K562 (cell line): ENCODE results near the gene AIMP2. TPM values are rescaled to one million over a fixed set of nuclear protein-coding genes. Genes with fewer than 3 reads are reported as not detected.
A peak's percentile ranks its signal among the peaks of the same experiment; 100 is the strongest.

Experiments
- BCL6 ChIP-seq: fragments of 250-450 bp; sonication (Bioruptor Pico); IDR thresholded peaks from 2 replicates; pipeline ENCODE4 v1.4.0; 2020
- BDP1 ChIP-seq: IDR thresholded peaks from 3 replicates; pipeline ENCODE4 v1.6.1; 2011; ENCODE audit not compliant: insufficient read length, insufficient read depth
- BMI1 ChIP-seq: fragments of 150-350 bp; IDR thresholded peaks from 2 replicates; pipeline ENCODE4 v1.6.1; 2014; ENCODE audit warnings: low read length
- DACH1 ChIP-seq: fragments of 450-650 bp; IDR thresholded peaks from 2 replicates; pipeline ENCODE4 v1.6.1; 2018; ENCODE audit not compliant: partially characterized antibody
- FOXP1 ChIP-seq: sonication (generic); formaldehyde crosslinking; IDR thresholded peaks from 2 replicates; pipeline ENCODE4 v1.8.0; 2022; ENCODE audit warnings: mild to moderate bottlenecking, missing genetic modification reagents
- HCFC1 ChIP-seq: IDR thresholded peaks from 2 replicates; pipeline ENCODE4 v1.6.1; 2012; ENCODE audit warnings: low read depth, low read length, improper control_type of control experiment
- KLF16 ChIP-seq: IDR thresholded peaks from 2 replicates; pipeline ENCODE4 v1.6.1; 2016; ENCODE audit warnings: antibody characterized with exemption
- POLR2AphosphoS2 ChIP-seq: IDR thresholded peaks from 2 replicates; pipeline ENCODE4 v1.6.1; 2012; ENCODE audit warnings: low read length, improper control_type of control experiment
- RBM14 ChIP-seq: fragments of 200-400 bp; formaldehyde crosslinking; IDR thresholded peaks from 2 replicates; pipeline ENCODE4 v1.6.1; 2018; ENCODE audit warnings: low read depth, mild to moderate bottlenecking, low read length, moderate library complexity, borderline replicate concordance; ENCODE audit not compliant: insufficient read depth
- RBM34 ChIP-seq: fragments of 200-400 bp; formaldehyde crosslinking; IDR thresholded peaks from 2 replicates; pipeline ENCODE4 v1.6.1; 2018; ENCODE audit warnings: low read length, borderline replicate concordance; ENCODE audit not compliant: insufficient read depth
- SP2 ChIP-seq: IDR thresholded peaks from 2 replicates; pipeline ENCODE4 v1.6.1; 2011; ENCODE audit warnings: mild to moderate bottlenecking, low read depth, low read length, moderate library complexity; ENCODE audit not compliant: poor library complexity, severe bottlenecking; ENCODE audit errors: extremely low read depth
- ZNF184 ChIP-seq: sonication (generic); formaldehyde crosslinking; IDR thresholded peaks from 2 replicates; pipeline ENCODE4 v1.5.0; 2020; ENCODE audit warnings: missing genetic modification reagents
- ZNF217 ChIP-seq: sonication (generic); formaldehyde crosslinking; IDR thresholded peaks from 2 replicates; pipeline ENCODE4 v1.8.0; 2022; ENCODE audit warnings: mild to moderate bottlenecking, missing genetic modification reagents
- ZNF263 ChIP-seq: sonication (generic); formaldehyde crosslinking; IDR thresholded peaks from 2 replicates; pipeline ENCODE4 v1.8.0; 2022; ENCODE audit warnings: mild to moderate bottlenecking, missing genetic modification reagents, borderline replicate concordance
- ZNF707 ChIP-seq: fragments of 250-450 bp; sonication (Bioruptor Pico); conservative IDR thresholded peaks from 2 replicates; pipeline ENCODE4 v1.8.0; 2022; ENCODE audit warnings: inconsistent platforms, mild to moderate bottlenecking, moderate library complexity
- polyA plus RNA-seq, 8 experiments: library from polyadenylated mRNA; depleted of rRNA in 4 of 8; stranded (reverse) in 5 of 8; unstranded in 3 of 8; fragments of >200 nt; fragmentation: Nextera tagmentation in 2 of 8; fragmentation: Illumina TruSeq in 1 of 8; extraction: Ambion mirVana in 2 of 8; extraction: Trizol in 1 of 8; gene quantifications; 2 replicates each; pipeline versions ENCODE4 v1.2.1 to v1.2.3, GENCODE V29; 2011 to 2014; ENCODE audit warnings: inconsistent platforms in 1 of 8, missing spikeins in 1 of 8
- total RNA-seq, 7 experiments: library from RNA; depleted of rRNA in 6 of 7; stranded (reverse); fragments of >200 nt in 6 of 7; fragmentation: Illumina TruSeq in 2 of 7; extraction: Trizol in 2 of 7; gene quantifications; 2 replicates each; pipeline versions ENCODE4 v1.2.1 to v1.2.3, GENCODE V29; 2011 to 2021; ENCODE audit warnings: low replicate concordance in 1 of 7
- TF ChIP-seq, protein P1 (sequence below): fragments of 450-650 bp; conservative IDR thresholded peaks from 2 replicates; pipeline ENCODE4 v1.6.1; 2016; ENCODE audit warnings: missing genetic modification characterization, low read depth, mild to moderate bottlenecking, missing compliant biosample characterization, moderate library complexity
- TF ChIP-seq, protein P2 (sequence below): fragments of 450-650 bp; IDR thresholded peaks from 2 replicates; pipeline ENCODE4 v1.7.0; 2016; ENCODE audit warnings: borderline replicate concordance
- TF ChIP-seq, protein P3 (sequence below): sonication (generic); formaldehyde crosslinking; IDR thresholded peaks from 2 replicates; pipeline ENCODE4 v1.8.0; 2022; ENCODE audit warnings: missing genetic modification reagents, mild to moderate bottlenecking, moderate library complexity, borderline replicate concordance
- TF ChIP-seq, protein P4 (sequence below): fragments of 450-650 bp; IDR thresholded peaks from 2 replicates; pipeline ENCODE4 v1.6.1; 2016; ENCODE audit warnings: low read depth, mild to moderate bottlenecking, moderate library complexity

AIMP2 gene
- total and polyA plus RNA-seq, 9 of the 15 experiments (the other 6 are each of a cell fraction or from before 2014, with no cell fraction given): 47.5 to 84.9 (median 63.5) TPM

DNA sequence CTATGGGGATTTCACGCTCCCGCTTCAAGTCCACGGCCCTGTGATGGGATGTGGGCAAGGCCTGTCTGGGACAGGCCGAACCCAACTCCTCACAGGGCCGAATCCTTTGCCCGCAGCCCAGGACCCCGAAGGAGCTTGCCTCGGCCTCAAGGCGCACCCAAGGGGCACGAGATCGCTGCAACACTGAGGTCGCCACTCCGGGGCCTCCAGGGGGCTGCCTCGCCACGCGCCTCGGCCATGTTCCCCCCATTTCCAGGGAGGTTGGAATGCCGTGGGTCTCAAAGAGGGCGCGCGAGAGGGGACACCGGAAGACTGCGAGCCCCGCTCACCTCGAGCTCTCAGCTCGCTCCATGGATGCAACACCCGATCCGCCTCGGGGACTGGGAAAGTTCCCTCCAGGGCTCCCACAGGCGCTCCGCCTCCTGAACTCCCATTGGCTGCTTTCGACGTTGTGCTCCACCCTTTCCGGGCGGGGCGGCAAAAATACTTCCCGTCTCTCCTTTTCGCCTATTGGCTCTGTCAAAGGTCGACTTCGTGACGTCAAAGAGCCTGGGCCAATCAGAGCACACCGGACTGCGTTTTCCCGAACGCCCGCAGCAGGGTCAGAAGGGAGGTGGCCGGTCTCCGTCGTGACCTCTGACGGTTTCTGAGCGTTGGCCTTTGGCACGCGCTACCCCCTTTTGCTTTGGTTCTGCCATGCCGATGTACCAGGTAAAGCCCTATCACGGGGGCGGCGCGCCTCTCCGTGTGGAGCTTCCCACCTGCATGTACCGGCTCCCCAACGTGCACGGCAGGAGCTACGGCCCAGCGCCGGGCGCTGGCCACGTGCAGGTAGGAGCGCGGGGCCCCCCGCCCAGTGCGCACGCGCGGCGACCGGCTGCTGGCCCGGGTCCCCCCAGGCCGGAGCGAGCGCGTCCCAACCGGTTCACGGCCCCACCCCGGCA is at the start of gene AIMP2, which contains the start of gene PMS2 (continued):
- TF ChIP-seq, protein P1, sequence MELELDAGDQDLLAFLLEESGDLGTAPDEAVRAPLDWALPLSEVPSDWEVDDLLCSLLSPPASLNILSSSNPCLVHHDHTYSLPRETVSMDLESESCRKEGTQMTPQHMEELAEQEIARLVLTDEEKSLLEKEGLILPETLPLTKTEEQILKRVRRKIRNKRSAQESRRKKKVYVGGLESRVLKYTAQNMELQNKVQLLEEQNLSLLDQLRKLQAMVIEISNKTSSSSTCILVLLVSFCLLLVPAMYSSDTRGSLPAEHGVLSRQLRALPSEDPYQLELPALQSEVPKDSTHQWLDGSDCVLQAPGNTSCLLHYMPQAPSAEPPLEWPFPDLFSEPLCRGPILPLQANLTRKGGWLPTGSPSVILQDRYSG (tag): peak; percentile 84; the same call in 1 of the 2 replicates
- TF ChIP-seq SP2 (peak; percentile 42), RBM14 (0 out of 2 replicates have a peak, but pooled peaks have one; percentile 34), KLF16 (peak; percentile 82), BDP1 (no peak), BMI1 (no peak), ZNF707 (0 out of 2 replicates have a peak, but pooled peaks have one; percentile 19), BCL6 (CRISPR knock-in tag) (peak; percentile 67; the same call in 1 of the 2 replicates), HCFC1 (peak; percentile 16; the same call in 1 of the 2 replicates), POLR2AphosphoS2 (no peak; the same call in 1 of the 2 replicates), RBM34 (no peak), FOXP1 (CRISPR knock-in tag) (peak; percentile 98), ZNF217 (CRISPR knock-in tag) (no peak), ZNF184 (CRISPR knock-in tag) (no peak), DACH1 (no peak), ZNF263 (CRISPR knock-in tag) (peak; percentile 80; the same call in 1 of the 2 replicates)
- TF ChIP-seq, protein P2, sequence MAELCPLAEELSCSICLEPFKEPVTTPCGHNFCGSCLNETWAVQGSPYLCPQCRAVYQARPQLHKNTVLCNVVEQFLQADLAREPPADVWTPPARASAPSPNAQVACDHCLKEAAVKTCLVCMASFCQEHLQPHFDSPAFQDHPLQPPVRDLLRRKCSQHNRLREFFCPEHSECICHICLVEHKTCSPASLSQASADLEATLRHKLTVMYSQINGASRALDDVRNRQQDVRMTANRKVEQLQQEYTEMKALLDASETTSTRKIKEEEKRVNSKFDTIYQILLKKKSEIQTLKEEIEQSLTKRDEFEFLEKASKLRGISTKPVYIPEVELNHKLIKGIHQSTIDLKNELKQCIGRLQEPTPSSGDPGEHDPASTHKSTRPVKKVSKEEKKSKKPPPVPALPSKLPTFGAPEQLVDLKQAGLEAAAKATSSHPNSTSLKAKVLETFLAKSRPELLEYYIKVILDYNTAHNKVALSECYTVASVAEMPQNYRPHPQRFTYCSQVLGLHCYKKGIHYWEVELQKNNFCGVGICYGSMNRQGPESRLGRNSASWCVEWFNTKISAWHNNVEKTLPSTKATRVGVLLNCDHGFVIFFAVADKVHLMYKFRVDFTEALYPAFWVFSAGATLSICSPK: no peak
- TF ChIP-seq, protein P3, sequence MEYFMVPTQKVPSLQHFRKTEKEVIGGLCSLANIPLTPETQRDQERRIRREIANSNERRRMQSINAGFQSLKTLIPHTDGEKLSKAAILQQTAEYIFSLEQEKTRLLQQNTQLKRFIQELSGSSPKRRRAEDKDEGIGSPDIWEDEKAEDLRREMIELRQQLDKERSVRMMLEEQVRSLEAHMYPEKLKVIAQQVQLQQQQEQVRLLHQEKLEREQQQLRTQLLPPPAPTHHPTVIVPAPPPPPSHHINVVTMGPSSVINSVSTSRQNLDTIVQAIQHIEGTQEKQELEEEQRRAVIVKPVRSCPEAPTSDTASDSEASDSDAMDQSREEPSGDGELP (CRISPR knock-in tag): peak; percentile 88
- TF ChIP-seq, protein P4, sequence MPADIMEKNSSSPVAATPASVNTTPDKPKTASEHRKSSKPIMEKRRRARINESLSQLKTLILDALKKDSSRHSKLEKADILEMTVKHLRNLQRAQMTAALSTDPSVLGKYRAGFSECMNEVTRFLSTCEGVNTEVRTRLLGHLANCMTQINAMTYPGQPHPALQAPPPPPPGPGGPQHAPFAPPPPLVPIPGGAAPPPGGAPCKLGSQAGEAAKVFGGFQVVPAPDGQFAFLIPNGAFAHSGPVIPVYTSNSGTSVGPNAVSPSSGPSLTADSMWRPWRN: peak; percentile 47; the same call in 1 of the 2 replicates
